ENCODE data around the gene QSOX1.

- no peak for TF ChIP-seq CTCF (IDR thresholded peaks at IDR 0.05)
- no peak for TF ChIP-seq POLR2A (IDR thresholded peaks at IDR 0.05)
Measured at GRCh38 chr1:180204231-180204630, 49.6 kb downstream of the QSOX1 start.

Measured in thyroid gland (tissue), 4 donors.